IMR-90 (cell line): Measurements from ENCODE around the gene RAB26. TPM values are rescaled to one million over a fixed set of nuclear protein-coding genes. Genes with fewer than 3 reads are reported as not detected.
"Not testable (repeated sequence)": the region's sequence is repeated elsewhere in the genome, so short reads cannot be mapped to it uniquely, and the experiment has no call there.

ENCODE experiments used
- ATAC-seq: fragments of 200-7000 bp; cut with Tn5 transposase; 2 replicates; pipeline ENCODE4 v1.9.1; 2020; ENCODE audit warnings: low read depth, mild to moderate bottlenecking, moderate library complexity
- BruUV-seq: library from RNA; stranded (reverse); fragments of 400-500 nt; replicated peaks from 2 replicates; lab custom pipeline; 2021; lab: Mats Ljungman, UMichigan
- CTCF ChIA-PET: fragments of 300-600 bp; formaldehyde crosslinking; extraction: SDS; loops from one replicate; lab custom pipeline; 2021; ENCODE audit warnings: antibody characterized with exemption; lab: Yijun Ruan, JAX
- POLR2A ChIA-PET: fragments of 300-600 bp; sonication (Branson Sonifier 250); formaldehyde crosslinking; loops from one replicate; lab custom pipeline; 2022; ENCODE audit warnings: antibody characterized with exemption; ENCODE audit not compliant: unreplicated experiment; lab: Charles Lee
- DNase-seq: peaks from one replicate; pipeline ENCODE4 v3.0.0; 2013
- H2AFZ ChIP-seq: replicated peaks from 2 replicates; pipeline ENCODE3; 2013; ENCODE audit warnings: low read length, mild to moderate bottlenecking; ENCODE audit not compliant: poor library complexity
- H2AK5ac ChIP-seq: 2 replicates; pipeline ENCODE4 v1.6.1; 2013; ENCODE audit warnings: low read depth, low read length, inconsistent platforms
- H2AK9ac ChIP-seq: replicated peaks from 2 replicates; pipeline ENCODE3; 2013; ENCODE audit warnings: mild to moderate bottlenecking, low read depth, low read length, moderate library complexity; ENCODE audit not compliant: poor library complexity
- H2BK120ac ChIP-seq: 2 replicates; pipeline ENCODE4 v1.6.1; 2013; ENCODE audit warnings: low read depth, low read length, inconsistent platforms
- H2BK15ac ChIP-seq: 3 replicates; pipeline ENCODE4 v1.6.1; 2013; ENCODE audit warnings: low read depth, low read length, inconsistent platforms
- H2BK20ac ChIP-seq: 2 replicates; pipeline ENCODE4 v1.6.1; 2013; ENCODE audit warnings: low read depth, mild to moderate bottlenecking, inconsistent platforms, low read length, moderate library complexity
- H2BK5ac ChIP-seq: 2 replicates; pipeline ENCODE4 v1.6.1; 2013; ENCODE audit warnings: mild to moderate bottlenecking, low read depth, low read length, inconsistent platforms; ENCODE audit not compliant: poor library complexity, severe bottlenecking
- H3K14ac ChIP-seq: replicated peaks from 2 replicates; pipeline ENCODE4 v1.6.1; 2013; ENCODE audit warnings: low read depth, low read length, inconsistent platforms
- H3K18ac ChIP-seq: 2 replicates; pipeline ENCODE4 v1.6.1; 2013; ENCODE audit warnings: low read depth, low read length, control low read depth
- H3K23ac ChIP-seq: 2 replicates; pipeline ENCODE4 v1.6.1; 2013; ENCODE audit warnings: low read depth, low read length, inconsistent platforms
- H3K27ac ChIP-seq: 2 replicates; pipeline ENCODE4 v1.5.1; 2013; ENCODE audit warnings: mild to moderate bottlenecking, control low read depth, low read length; ENCODE audit not compliant: insufficient read depth
- H3K27me3 ChIP-seq: 2 replicates; pipeline ENCODE4 v1.6.1; 2013; ENCODE audit warnings: low read length; ENCODE audit not compliant: control insufficient read depth, insufficient read depth
- H3K36me3 ChIP-seq: 2 replicates; pipeline ENCODE4 v1.6.1; 2013; ENCODE audit warnings: low read length, mixed read lengths; ENCODE audit not compliant: control insufficient read depth, insufficient read depth
- H3K4ac ChIP-seq: 2 replicates; pipeline ENCODE4 v1.6.1; 2013; ENCODE audit warnings: low read depth, low read length, inconsistent platforms
- H3K4me1 ChIP-seq: 2 replicates; pipeline ENCODE4 v1.6.1; 2013; ENCODE audit warnings: low read length, mixed read lengths; ENCODE audit not compliant: control insufficient read depth, insufficient read depth
- H3K4me2 ChIP-seq: 2 replicates; pipeline ENCODE4 v1.6.1; 2013; ENCODE audit warnings: low read depth, mild to moderate bottlenecking, control low read depth, low read length, moderate library complexity
- H3K4me3 ChIP-seq: 2 replicates; pipeline ENCODE4 v1.5.1; 2013; ENCODE audit warnings: low read depth, mild to moderate bottlenecking, control low read depth, low read length, moderate library complexity; ENCODE audit not compliant: insufficient read depth
- H3K56ac ChIP-seq: 2 replicates; pipeline ENCODE4 v1.6.1; 2013; ENCODE audit warnings: low read length, inconsistent platforms; ENCODE audit not compliant: insufficient read depth; ENCODE audit errors: extremely low read depth
- H3K79me1 ChIP-seq, 2 experiments: 2 replicates each; pipeline ENCODE4 v1.6.1; 2013; ENCODE audit warnings: low read length in 2 of 2, inconsistent platforms in 1 of 2, low read depth in 1 of 2
- H3K9ac ChIP-seq: 2 replicates; pipeline ENCODE4 v1.6.1; 2013; ENCODE audit warnings: low read depth, low read length, control low read depth
- H3K9me1 ChIP-seq: 2 replicates; pipeline ENCODE4 v1.6.1; 2013; ENCODE audit warnings: low read length, inconsistent platforms; ENCODE audit not compliant: insufficient read depth
- H3K9me3 ChIP-seq: 2 replicates; pipeline ENCODE4 v1.6.1; 2013; ENCODE audit warnings: low read length; ENCODE audit not compliant: control insufficient read depth, insufficient read depth
- H4K20me1 ChIP-seq: 2 replicates; pipeline ENCODE4 v1.6.1; 2013; ENCODE audit warnings: low read length, inconsistent platforms; ENCODE audit not compliant: insufficient read depth
- H4K5ac ChIP-seq: 2 replicates; pipeline ENCODE4 v1.6.1; 2013; ENCODE audit warnings: mild to moderate bottlenecking, low read depth, low read length, control low read depth
- H4K8ac ChIP-seq, 2 experiments: 2 replicates each; pipeline ENCODE4 v1.6.1; 2013; ENCODE audit warnings: low read depth in 2 of 2, low read length in 2 of 2, control low read depth in 1 of 2, inconsistent platforms in 1 of 2
- H4K91ac ChIP-seq: 2 replicates; pipeline ENCODE4 v1.6.1; 2013; ENCODE audit warnings: low read depth, low read length, inconsistent platforms; ENCODE audit not compliant: insufficient read depth
- BHLHE40 ChIP-seq: fragments of 150-350 bp; IDR thresholded peaks from 2 replicates; pipeline ENCODE4 v1.6.1; 2016; ENCODE audit warnings: mild to moderate bottlenecking, low read depth, low read length
- MAZ ChIP-seq: IDR thresholded peaks from 2 replicates; pipeline ENCODE4 v1.6.1; 2012; ENCODE audit warnings: low read depth, mild to moderate bottlenecking, low read length, improper control_type of control experiment, moderate library complexity, borderline replicate concordance
- WGBS, 2 experiments: methylation state at CpG; one replicate each; pipeline versions ENCODE4 v1.1.5 to v1.1.7; 2013; ENCODE audit warnings: missing lambda C conversion rate in 2 of 2; ENCODE audit not compliant: insufficient read length in 1 of 2; ENCODE audit errors: extremely low coverage in 2 of 2; 5-methylcytosine and 5-hydroxymethylcytosine counted together
- dilution Hi-C: fragments of 300-500 bp; cut with HindIII; formaldehyde crosslinking; loops from one replicate; pipeline ENCODE4 v1.14.3; 2018; ENCODE audit warnings: low sequenced_read_pairs; ENCODE audit not compliant: unreplicated experiment
- in situ Hi-C: fragments of 300-500 bp; cut with MboI; formaldehyde crosslinking; loops from 3 replicates; pipeline ENCODE4 v1.14.3; 2019; ENCODE audit warnings: low sequenced_read_pairs, inconsistent platforms, mixed read lengths
- intact Hi-C: fragments of 100-400 bp; cut with micrococcal nuclease; formaldehyde crosslinking; loops from 2 replicates; pipeline ENCODE4 v1.10.0; 2022
- polyA plus RNA-seq, 3 experiments: library from polyadenylated mRNA; depleted of rRNA; stranded (reverse); fragments of >200 nt; gene quantifications; 2 replicates each; pipeline ENCODE4 v1.2.3, GENCODE V29; 2012; ENCODE audit warnings: low replicate concordance in 1 of 3
- total RNA-seq: library from RNA; depleted of rRNA; stranded (reverse); fragments of >200 nt; gene quantifications from 2 replicates; pipeline ENCODE4 v1.2.3, GENCODE V29; 2012

The RAB26 gene
- total and polyA plus RNA-seq, 2 of the 4 experiments (the other 2 are of a cell fraction): 1.1 to 4.5 TPM

DNA sequence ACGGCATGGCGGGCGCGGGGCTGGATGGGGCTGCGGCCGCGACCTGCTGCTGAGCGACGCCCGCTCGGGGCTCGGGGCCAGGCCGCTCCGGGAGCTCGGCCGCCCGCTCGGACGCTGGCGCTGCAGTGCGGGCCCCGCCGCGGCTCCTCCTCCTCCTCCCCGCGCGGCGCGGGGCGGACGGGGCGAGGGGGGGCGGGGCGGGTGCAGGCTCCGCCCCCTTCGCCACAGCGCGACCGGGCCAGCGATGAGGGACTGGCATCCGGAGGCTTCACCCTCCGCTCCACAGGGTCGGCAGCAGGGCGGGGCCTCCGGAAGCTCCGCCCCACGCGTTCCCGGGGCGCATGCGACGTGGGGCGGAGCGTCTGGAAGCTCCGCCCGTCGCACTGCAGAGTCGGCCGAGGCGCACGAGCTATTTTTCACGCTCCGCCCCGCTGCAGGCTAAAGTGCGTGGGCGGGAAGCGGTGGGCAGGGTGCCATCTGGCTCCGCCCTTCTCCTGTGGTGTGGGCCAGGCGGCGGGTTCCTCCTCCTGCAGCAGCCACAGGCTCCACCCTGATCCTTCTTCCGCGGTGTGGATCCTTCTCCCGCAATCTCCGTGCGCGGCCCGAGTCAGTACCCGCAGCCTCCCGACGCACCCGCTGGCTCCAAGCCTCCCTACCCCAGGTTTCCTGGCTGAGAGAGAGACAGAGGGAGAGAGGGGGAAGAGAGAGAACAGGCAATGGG lies 12.5 kb upstream of the RAB26 start, which contains the start of gene PKD1:
TSS of gene PKD1 (minus strand) at position 129 of the 721 bp plus-strand sequence. CDS start 209 bp downstream, outside the sequence.
- Histone ChIP-seq H4K5ac (peak within 1 kb of the TSS; percentile 64; the same call in 1 of the 2 replicates), H2BK5ac (peak within 1 kb of the TSS; percentile 69), H3K4me3 (peak within 1 kb of the TSS; percentile 86), H4K91ac (peak within 1 kb of the TSS; percentile 81; the same call in 1 of the 2 replicates), H4K8ac (peak within 1 kb of the TSS; percentile 78 to 86; a peak in 3 of 4 replicates), H2AFZ (peak within 1 kb of the TSS; percentile 87), H3K9ac (peak within 1 kb of the TSS; percentile 88), H3K4me2 (peak within 1 kb of the TSS; percentile 75), H3K4ac (peak within 1 kb of the TSS; percentile 89), H3K27ac (peak within 1 kb of the TSS; percentile 91), H2AK5ac (peak within 1 kb of the TSS; percentile 75), H3K14ac (peak within 1 kb of the TSS; percentile 71)
- intact Hi-C loops, H3K4me1 ChIP-seq, CTCF ChIA-PET, H3K27me3 ChIP-seq, H2BK20ac ChIP-seq, H2BK120ac ChIP-seq, H2AK9ac ChIP-seq, BruUV-seq, H4K20me1 ChIP-seq, H2BK15ac ChIP-seq, dilution Hi-C loops, H3K23ac ChIP-seq, H3K56ac ChIP-seq, in situ Hi-C loops, H3K79me1 ChIP-seq, H3K9me3 ChIP-seq, H3K36me3 ChIP-seq, H3K9me1 ChIP-seq, H3K18ac ChIP-seq: not testable (repeated sequence)
- ATAC-seq: peak; percentile 89
- DNase-seq: peak; percentile 94
- POLR2A ChIA-PET: interaction anchor here (0.6 kb wide), 1 partner anchor 11 kb away, joined by 3 read pairs; no protein-coding TSS in a partner anchor
- WGBS, 2 experiments: no CpG with 5 or more reads among the region's 81 CpGs
- TF ChIP-seq MAZ: peak; percentile 55; the same call in 1 of the 2 replicates
- peak; percentile 75 for TF ChIP-seq BHLHE40
